ENCODE data around the gene CDC42BPA.

CDC42BPA gene

GRCh38 chr1:227058321-227058751, 260.0 kb downstream of the CDC42BPA start:
- no peak for TF ChIP-seq CTCF (IDR thresholded peaks at IDR 0.05)
- TF ChIP-seq ZFX (IDR thresholded peaks at IDR 0.05; ENCODE audit: borderline replicate concordance) = no peak
- no peak overlapping the region for H3K27ac ChIP-seq

GRCh38 chr1:227049253-227049652, 269.0 kb downstream of the CDC42BPA start:
- H3K27ac ChIP-seq = no peak overlapping the region
- no peak for TF ChIP-seq ZFX (IDR thresholded peaks at IDR 0.05; ENCODE audit: borderline replicate concordance)
- no peak for TF ChIP-seq CTCF (IDR thresholded peaks at IDR 0.05)

- no peak overlapping the region for H3K27ac ChIP-seq
- TF ChIP-seq CTCF (IDR thresholded peaks at IDR 0.05) (no peak), ZFX (IDR thresholded peaks at IDR 0.05; ENCODE audit: borderline replicate concordance) (no peak)
These were observed 274.5 kb downstream of the CDC42BPA start for GRCh38 chr1:227043755-227044154.

GRCh38 chr1:227042292-227042691, 276.0 kb downstream of the CDC42BPA start:
- TF ChIP-seq CTCF (IDR thresholded peaks at IDR 0.05) (no peak), ZFX (IDR thresholded peaks at IDR 0.05; ENCODE audit: borderline replicate concordance) (no peak)
- no peak overlapping the region for H3K27ac ChIP-seq

- no peak for TF ChIP-seq CTCF (IDR thresholded peaks at IDR 0.05)
- TF ChIP-seq ZFX (IDR thresholded peaks at IDR 0.05; ENCODE audit: borderline replicate concordance) = no peak
These were observed 279.9 kb downstream of the CDC42BPA start for GRCh38 chr1:227038401-227038800.

GRCh38 chr1:227037121-227037520, 281.2 kb downstream of the CDC42BPA start:
- no peak for TF ChIP-seq CTCF (IDR thresholded peaks at IDR 0.05)
- TF ChIP-seq ZFX (IDR thresholded peaks at IDR 0.05; ENCODE audit: borderline replicate concordance) = no peak

More at GRCh38 chr1:227038401-227038800, 279.9 kb downstream of the CDC42BPA start:
- no peak overlapping the region for H3K27ac ChIP-seq

GRCh38 chr1:227035316-227035715, 283.0 kb downstream of the CDC42BPA start:
- H3K27ac ChIP-seq = no peak overlapping the region
- TF ChIP-seq ZFX (IDR thresholded peaks at IDR 0.05; ENCODE audit: borderline replicate concordance) (no peak), CTCF (IDR thresholded peaks at IDR 0.05) (no peak)

More at GRCh38 chr1:227037121-227037520, 281.2 kb downstream of the CDC42BPA start:
- no peak overlapping the region for H3K27ac ChIP-seq

All from 22Rv1 (cell line).